HG03066 (cell line): ENCODE data around the gene BAZ1B.
"Not testable (repeated sequence)": the region's sequence is repeated elsewhere in the genome, so short reads cannot be mapped to it uniquely, and the experiment has no call there.

ENCODE experiments used
- ATAC-seq: cut with Tn5 transposase; IDR thresholded peaks from one replicate; pipeline ENCODE4 v1.9.1; 2021; ENCODE audit warnings: low read depth; ENCODE audit not compliant: unreplicated experiment

Gene BAZ1B

DNA sequence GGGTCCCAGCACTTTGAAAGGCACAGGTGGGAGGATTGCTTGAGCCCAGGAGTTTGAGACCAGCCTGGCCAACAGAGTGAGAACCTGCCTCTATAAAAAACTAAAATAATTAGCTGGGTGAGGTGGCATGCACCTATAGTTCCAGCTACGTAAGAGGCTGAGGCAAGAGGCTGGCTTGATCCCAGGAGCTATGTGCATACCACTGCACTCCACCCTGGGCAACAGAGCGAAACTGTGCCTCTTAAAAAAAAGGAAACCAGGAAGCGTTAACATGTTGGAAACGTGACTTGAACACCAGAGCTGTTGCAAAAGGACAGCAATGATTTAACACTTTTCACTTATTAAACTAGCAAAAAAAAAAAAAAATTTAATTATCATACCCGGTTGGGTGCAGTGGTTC is 12.6 kb downstream of the BAZ1B start:
- no peak for ATAC-seq

DNA sequence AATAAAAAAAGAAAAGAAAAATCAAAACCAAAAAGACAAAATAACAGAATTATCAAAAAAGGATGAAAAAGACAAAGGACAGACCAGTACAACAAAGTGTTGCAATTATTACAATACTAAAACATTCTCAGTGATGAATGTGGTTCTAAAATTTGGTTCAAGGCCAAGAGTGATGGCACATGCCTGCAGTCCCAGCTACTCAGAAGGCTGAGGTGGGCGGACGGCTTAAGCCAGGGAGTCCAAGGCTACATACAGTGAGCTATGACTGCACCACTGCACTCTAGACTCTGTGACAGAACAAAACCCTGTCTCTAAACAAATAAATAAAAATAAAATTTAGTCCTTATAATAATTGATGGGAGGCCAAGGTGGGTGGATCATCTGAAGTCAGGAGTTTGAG is 14.5 kb downstream of the BAZ1B start:
- ATAC-seq: no peak

DNA sequence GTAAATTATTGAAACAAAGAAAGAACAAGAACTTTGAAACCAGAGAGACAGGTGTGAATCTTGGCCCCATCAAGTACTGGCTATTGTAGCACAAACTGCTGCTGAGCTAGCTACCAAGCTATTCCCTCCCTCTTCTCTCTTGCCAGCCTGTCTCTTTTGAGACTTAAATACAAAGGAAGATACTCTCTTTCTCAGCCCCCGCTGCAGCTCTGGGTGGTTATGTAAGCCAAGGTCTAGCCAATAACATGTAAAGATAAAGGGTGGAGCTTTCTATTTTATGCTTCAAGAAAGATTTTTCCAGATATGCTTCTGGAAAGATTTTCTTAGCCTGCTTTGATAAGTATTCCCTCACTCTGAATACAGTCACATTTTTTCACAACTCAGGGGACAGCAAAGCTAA is 17.2 kb downstream of the BAZ1B start:
- ATAC-seq: no peak

DNA sequence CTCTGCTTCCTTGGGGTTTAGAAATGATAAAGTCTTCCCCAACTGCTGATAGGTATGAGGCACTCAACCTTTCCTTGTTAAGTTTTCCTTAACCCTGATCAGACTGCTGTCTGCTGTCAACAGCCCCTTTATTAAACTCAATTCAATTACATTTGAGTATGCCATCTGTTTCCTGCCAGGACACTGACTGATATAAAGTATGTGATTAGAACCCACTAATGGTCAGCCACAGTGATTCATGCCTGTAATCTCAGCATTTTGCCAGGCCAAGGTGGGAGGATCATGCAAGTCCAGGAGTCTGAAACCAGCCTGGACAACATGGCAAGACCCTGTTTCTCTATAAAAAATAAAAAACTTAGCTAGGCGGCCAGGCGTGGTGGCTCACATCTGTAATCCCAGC is 18.1 kb downstream of the BAZ1B start:
- no peak for ATAC-seq

DNA sequence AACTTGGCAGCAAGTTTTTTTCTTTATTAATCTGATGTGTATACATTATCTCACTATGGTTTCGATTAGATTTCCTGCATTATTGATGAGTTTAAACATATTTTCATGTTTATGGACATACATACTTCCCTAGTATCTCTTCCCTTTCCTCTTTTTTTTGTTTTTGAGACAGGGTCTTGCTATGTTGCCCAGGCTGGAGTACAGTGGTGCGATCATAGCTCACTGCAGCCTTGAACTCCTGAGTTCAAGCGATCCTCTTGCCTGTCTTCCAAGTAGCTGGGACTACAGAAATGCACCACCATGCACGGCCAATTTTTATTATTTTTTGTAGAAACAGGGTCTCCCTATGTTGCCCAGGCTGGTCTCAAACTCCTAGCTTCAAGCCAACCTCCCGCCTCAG is 18.9 kb downstream of the BAZ1B start:
- no peak for ATAC-seq

DNA sequence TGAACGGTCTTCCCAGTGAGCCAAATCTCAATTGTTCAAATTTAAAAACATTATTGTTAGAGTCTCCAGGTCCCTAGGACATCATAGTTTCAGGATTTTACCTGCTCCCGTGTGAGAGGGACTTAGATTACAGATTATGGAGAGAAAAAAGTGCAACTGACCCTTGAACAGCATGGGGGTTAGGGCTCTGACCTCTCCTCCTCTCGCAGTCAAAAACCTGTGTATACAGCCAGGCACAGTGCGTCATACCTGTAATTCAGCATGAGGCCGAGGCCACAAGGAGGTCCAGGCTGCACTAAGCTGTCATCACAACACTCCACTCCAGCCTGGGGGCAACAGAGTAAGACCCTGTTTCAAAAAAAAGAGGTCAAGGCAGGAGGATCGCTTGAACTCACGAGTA is 25.5 kb downstream of the BAZ1B start:
- ATAC-seq: no peak

- ATAC-seq: not testable (repeated sequence)
Measured at GRCh38 chr7:73495507-73495906, 26.6 kb downstream of the BAZ1B start.

- no peak for ATAC-seq
Measured at GRCh38 chr7:73489976-73490375, 32.1 kb downstream of the BAZ1B start.

GRCh38 chr7:73487486-73487885 is 34.6 kb downstream of the BAZ1B start:
- ATAC-seq: no peak

DNA sequence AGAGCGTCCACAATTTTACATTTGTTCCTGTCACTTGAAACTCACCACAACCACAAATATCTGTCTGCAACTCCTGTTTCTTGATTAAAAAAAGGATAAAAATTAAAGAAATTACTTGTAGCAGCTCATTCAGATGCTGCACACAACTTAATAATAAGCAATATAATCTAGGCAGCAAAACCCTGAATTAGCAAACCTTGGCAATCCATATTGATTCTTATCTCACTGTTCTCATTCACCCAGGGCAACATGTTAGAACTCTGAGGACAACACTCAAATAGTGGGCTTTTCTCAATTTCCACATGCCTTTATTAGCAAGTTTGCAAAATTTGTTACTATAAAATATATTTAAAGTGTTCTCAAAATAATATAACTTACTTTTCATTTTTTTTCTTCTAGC is 38.9 kb downstream of the BAZ1B start:
- no peak for ATAC-seq

- no peak for ATAC-seq
Measured at GRCh38 chr7:73482746-73483145, 39.3 kb downstream of the BAZ1B start.

DNA sequence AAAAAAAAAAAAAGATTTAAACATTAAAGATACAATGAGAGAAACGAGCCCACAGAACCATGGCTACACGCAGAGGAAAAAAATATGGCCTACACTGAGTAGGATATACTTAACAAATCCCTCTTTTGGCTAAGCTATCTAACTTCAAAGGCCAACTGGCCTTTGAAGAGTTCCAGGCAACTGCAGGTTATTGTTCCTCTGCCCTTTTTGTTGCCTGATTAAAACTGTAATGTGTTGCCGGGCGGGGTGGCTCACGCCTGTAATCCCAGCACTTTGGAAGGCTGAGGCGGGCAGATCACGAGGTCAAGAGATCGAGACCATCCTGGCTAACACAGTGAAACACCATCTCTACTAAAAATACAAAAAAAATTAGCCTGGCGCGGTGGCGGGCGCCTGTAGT is 40.6 kb downstream of the BAZ1B start:
- not testable (repeated sequence) for ATAC-seq

GRCh38 chr7:73478549-73478948 is 43.5 kb downstream of the BAZ1B start:
- no peak for ATAC-seq

DNA sequence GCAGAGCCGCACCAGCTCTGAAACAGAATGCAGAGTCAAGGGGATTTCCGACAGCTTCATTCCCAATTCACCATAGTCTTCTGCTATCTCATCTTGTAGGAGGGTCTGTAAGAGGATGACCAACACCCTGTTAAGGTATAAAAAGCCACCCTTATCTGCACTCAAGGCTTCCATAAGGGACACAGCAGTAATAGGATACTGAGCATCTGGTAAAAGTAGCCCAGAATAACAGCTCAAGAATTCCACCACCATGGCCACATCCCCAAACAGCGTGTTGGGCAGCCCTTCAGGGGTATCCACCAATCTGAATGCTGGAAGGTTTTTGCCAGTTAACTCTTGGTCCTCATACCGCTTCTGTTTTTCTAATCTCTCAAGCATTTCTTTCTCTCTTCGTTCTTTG is 44.7 kb downstream of the BAZ1B start:
- no peak for ATAC-seq

- no peak for ATAC-seq
Measured at GRCh38 chr7:73470208-73470607, 51.9 kb downstream of the BAZ1B start.

DNA sequence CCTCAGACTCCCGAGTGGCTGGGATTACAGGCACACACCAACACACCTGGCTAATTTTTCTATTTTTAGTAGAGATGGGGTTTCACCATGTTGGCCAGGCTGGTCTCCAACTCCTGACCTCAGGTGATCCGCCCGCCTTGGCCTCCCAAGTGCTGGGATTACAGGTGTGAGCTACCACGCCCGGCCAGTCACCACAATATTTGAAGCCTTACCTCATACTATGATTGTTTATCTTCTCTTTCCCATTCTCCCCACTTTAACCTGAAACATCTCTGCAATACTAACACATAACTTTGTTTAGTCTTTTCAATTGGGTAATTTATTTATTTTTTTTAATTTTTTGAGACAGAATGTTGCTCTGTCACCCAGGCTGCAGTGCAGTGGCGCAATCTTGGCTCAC is 55.0 kb downstream of the BAZ1B start:
- ATAC-seq: not testable (repeated sequence)

DNA sequence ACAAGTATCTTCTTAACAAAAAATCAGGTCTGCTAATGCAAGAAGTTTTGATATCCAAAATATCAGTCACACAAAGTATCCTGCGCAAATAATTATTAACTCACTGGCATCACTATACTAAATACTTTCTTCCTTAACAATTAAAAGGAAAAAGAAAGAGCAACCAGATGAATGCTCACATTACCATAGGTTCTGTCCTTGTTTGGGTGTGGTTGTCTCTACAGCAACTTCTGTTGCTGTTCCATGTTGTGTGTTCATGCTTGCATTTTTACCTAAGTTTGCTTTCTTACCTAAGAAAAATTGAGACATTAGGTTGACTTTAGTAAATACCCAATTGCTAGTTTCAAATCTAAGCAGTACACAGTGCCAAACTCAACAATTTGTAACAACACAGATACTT is 56.0 kb downstream of the BAZ1B start:
- no peak for ATAC-seq

GRCh38 chr7:73463966-73464365 is 58.1 kb downstream of the BAZ1B start:
- ATAC-seq: no peak

- no peak for ATAC-seq
Measured at GRCh38 chr7:73463260-73463659, 58.8 kb downstream of the BAZ1B start.

DNA sequence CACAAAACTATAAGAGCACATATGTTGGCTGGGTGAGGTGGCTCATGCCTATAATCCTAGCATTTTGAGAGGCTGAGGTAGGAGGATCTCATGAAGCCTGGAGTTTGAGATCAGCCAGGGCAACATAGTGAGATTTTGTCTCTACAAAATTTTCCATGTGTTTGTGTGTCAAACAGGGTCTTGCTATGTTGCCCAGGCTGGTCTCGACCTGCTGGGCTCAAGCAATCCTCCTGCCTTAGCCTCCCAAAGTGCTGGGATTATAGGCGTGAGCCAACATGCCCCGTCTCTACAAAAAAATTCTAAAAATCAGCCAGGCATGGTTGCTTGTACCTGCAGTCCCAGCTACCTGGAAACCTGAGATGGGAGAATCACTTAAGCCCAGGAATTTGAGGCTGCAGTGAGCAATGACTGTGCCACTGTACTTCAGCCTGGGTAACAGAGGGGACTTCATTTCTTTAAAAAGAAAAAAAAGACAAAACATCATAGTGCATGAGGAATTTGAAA is 60.3 kb downstream of the BAZ1B start:
- ATAC-seq: no peak

GRCh38 chr7:73454424-73454823 is 67.7 kb downstream of the BAZ1B start:
- no peak for ATAC-seq

GRCh38 chr7:73452999-73453635 is 69.0 kb downstream of the BAZ1B start:
- ATAC-seq: no peak
